ENCODE data around the gene RAMAC.

- TF ChIP-seq CTCF (IDR thresholded peaks at IDR 0.05; ENCODE audit: low read depth, low read length) (no peak), EZH2phosphoT487 (IDR thresholded peaks at IDR 0.05; ENCODE audit: low read depth) (no peak)
Measured at GRCh38 chr15:82946155-82946701, 39.8 kb upstream of the RAMAC start.
